DMS 273 treated with DMSO at 0.1 percent for 48 hours (cell line): ENCODE results near the gene LCN10.

Source experiments
- DNase-seq: peaks from one replicate; lab custom pipeline; 2025; lab: John Stamatoyannopoulos, UW

Gene LCN10

DNA sequence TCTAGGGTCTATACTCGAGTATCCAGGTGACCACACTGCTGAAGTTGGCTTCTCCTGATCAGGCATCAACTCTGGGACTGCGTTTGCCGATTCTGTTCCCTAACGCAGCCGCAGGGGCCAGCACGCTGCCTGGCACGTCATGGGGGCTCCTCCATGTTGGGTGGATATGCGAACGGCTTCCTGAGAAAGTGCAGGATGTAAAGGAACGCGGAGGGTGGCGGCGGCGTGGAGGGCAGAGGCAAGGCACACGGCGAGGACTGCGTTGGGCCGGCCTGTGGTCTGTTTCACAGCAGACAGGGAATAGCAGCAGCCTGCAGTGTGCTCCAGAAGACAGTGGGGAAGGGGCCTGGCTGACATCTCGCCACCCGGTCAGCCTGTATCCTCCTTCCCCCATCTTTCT lies 3.8 kb downstream of the LCN10 start:
- DNase-seq = no peak

DNA sequence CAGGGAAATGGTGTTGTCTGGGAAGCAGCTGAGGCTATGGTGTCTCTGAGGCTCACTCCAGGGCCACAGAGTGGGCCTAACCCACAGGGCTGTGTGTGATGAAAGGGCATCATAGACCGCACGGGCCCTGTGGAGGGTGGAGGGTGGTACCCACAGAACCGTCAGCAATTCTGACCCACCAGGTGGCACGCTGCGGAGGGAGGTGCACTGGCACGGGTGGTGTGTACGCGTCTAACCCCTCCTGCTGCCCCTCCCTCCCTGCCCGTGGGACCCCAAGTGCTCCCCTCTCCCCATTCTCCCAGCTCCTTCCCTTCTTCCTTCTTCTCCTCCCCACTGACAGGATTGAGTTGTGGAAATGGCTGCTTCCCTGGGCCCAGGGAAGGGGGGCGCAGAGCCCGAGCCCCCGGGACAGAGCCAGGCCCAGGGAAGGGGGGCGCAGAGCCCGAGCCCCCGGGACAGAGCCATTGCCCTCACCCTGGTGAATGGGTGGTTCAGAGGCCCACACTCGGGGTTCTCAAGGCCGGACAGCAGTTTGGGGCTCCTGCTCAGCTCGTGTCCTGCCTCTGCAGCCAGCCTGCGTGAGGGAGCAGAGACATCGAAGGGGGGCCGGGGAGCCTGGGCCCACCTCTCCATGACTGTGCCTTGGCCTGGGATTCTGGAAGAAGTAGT lies 6.8 kb downstream of the LCN10 start:
- DNase-seq = no peak

DNA sequence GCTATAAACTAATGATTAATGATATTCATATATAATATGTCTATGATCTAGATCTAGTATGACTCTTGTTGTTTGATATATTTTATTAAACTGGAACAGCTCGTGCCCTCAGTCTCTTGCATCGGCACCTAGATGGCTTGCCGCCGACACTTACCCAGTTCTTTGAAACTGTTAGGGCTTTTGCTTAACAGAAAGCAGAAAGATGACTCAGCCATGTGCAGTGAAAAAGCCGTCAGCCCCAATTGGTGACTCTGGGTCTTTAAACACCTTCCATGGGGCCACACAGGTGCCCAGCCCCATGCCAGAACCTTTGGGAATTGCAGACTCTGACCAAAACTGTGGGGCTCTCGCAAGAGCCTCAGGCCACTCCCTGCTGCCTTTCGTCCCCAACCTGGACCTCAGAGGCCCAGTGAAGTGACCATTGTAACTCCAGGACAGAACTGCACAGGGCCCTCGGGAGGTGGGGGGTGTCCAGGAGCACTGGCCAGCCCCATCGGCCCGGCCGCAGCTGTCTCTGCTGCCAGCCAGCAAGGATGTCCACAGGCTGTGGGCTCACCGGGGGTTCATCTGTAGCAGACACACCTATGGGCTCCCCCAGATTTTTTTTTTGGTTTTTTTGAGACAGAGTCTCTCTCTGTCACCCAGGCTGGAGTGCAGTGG lies 7.8 kb downstream of the LCN10 start:
- no peak for DNase-seq

DNA sequence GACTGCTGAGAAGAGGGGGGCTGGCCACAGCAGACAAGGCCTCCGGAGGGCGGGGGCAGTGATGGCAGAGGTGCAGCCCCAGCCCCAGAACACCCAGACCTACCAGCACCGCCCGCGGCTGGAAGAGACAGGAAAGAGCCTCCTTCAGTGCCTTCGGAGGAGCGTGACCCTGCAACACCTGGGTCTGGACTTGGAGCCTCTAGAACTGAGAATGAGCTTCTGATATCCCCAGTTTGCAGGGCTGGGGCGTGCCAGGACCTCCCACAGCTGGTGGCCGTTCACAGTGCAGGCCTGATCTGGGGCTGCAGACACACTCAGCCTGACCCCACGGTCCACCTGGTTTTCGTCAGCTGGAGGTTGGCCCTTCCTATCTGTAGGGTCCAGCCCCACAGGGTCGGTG lies 9.1 kb downstream of the LCN10 start:
- no peak for DNase-seq

DNA sequence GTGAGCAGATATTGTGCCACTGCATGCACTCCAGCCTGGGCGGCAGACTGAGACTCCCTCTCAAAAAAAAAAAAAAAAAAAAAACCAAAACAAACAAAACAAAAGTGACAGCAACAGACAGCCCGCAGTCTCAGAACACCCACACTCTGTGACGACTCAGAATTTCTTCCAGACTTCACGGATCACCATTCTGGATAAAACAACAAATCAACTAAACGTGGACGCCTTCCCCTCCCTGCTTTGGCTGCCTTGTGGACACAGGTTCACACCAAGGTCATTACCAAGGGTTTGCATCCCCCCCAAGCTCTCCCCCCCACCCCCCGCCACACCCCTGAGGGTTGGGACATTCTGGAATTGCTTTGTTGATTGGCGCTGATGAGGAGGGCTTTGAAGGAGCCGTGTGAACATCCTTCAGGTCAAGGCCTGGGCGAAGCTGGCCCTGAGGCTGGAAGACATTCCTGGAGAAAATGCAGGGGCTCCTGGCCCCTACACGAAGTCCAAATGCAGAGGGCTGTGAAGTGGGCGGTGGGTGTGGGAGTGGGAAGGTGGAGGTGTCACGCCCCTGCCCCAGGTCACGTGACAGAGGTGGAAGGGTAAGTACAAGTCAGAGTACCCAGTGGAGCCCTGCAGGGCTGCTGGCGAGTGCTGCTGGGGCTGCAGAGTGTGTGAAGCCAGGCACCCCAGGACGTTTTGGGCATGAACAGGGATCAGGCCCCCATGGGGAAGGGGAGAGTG lies 10.1 kb downstream of the LCN10 start:
- DNase-seq = no peak

DNA sequence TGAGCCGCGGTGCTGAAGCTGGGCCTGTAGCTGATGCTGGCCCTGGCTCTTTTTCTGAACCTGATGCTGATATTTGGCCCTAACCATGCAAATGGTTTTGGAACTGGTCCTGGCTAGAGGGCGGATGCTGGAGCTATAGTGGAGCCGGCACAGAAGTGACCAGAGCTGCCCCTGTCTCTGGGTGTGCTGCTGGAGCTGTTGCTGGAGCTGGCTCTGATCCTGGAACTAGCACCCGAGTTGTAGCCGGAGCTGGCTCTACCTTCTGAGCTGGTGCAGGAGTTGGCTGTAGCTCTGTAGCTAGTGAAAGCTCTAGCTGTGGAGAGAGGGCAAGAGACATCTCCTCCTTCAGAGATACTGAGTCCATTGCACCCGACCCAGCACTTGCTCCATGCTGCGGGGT lies 12.8 kb downstream of the LCN10 start:
- no peak for DNase-seq

DNA sequence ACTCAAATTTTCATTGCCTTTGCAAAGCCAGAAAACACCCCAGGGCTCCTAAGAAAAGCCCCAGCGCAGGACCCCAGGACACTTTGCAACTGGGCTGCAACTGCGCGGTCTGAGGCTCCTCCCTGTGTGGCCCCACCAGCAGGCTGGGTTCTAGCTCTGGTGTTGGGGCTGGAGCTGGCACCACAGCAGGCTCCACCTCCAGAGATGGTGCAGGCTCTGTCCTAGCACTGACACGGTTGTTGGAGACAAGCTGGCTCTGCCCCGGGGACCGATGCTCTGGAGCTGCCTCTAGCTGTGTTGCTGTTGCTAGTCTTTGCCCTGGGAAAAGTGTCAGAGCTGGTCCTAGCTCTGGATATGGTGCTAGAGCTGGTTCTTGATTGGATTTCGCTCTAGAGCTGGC lies 13.6 kb downstream of the LCN10 start:
- no peak for DNase-seq

DNA sequence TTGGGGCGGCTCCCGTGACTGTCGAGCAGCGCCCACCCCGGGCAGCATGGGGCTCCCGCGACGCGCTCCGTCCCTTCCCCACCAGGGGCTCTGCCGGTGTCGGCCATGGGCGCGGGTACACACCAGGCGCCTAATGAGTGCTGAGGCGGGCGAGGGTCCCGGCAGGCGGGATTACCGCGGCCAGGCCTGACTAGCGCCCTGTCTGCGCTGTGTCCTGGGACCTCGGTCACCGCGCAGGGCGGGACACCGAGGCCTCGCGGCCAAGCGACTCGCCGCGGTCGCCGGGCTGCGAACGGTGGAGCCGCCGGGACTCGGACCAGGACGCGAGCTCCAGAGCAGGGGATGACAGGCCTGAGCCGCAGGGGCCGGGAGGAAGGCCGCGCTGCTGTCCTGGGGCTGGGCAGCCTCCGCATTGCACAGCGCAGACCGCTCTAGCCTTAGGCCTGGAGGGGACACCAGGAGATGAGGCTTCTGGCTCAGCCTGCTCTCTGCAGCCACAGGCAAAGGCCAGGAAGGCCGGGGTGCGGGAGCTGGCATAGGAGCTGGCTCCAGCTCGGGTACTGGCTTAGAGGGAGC lies 14.1 kb downstream of the LCN10 start:
- no peak for DNase-seq

DNA sequence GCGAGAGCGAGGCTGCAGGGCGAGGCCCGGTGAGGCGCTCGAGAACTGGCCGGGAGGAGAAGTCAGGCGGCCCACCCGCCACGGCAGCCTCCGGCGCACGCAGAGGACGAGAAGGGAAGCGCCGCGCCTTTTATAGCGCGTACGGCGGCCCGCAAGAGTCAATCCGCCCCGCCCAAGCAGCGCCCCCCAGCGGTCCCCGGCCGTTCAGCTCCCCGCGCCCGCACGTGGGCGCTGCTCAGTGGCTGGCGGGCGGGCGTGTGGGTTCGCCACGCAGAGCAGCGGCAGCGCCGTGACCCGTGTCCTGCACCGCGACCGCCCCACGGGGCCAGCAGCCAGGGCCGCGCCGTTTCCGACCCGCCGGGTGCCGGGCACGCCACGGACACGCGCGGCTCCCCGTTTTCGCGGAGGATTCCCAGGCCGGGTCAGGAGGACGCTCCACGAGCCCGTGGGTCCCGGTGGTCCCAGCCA lies 14.6 kb downstream of the LCN10 start:
- peak; percentile 31 for DNase-seq

DNA sequence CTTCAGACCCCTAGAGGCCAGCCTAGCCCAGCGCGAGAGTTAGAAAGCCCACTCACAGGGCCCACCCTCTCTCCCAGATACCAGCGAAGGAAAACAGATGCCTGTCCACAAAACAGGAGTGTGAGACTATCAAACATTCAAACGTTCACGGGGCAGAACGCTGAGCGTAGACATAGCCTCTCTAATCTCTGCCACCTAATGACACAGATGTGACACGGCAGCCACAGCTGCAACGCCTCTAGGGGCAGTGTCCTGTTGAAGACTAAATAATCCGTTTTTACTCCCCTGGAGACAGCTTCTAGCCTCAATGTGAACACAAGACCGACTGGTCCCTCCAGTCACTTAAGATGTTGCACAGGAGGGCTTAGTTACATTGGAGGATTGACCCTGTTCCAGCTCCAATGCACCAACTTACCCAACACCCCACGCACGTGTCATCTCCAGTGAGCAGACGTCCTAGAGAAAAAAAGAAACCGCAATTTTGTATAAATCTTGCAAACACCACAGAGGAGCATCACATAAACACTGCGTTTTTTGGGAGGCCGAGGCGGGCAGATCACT lies 16.0 kb downstream of the LCN10 start:
- no peak for DNase-seq

DNA sequence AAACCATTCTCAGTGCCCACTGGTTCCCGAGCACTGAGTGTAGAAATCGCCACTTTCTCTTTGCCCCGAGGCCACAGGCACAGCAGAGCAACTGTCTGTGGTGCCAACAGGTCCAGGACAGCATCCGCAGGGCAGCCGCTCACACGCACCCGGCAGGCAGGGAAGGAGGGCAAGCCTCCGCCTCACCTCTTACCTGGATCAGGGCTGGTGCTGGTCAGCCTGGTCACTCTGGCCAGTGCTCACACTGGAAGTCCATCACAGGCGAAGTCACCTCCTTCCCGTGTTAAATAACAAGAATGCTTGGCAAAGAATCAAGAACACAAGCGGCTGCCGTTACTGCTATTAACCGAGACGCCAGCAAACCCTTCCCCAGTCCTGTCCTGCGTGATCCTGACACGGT lies 16.6 kb downstream of the LCN10 start:
- DNase-seq = no peak

DNA sequence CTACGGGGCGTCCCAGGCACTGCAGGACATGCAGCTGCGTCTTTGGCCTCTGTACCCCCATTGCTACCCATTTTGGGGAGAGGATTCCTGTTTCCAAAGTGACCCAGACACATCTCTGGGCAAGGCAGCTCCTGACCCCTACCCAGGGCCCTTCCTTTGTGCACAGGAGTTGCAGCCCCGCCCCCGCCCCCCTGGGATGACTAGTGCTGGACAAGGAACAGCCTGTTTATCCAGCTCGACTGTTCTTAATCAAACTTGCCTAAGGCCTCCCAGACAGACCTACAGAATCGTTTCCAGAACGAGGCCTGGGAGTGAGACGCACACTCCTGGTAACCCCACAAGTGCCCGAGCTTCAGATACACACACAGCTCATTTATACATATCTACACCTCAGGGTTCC lies 17.1 kb downstream of the LCN10 start:
- no peak for DNase-seq

DNA sequence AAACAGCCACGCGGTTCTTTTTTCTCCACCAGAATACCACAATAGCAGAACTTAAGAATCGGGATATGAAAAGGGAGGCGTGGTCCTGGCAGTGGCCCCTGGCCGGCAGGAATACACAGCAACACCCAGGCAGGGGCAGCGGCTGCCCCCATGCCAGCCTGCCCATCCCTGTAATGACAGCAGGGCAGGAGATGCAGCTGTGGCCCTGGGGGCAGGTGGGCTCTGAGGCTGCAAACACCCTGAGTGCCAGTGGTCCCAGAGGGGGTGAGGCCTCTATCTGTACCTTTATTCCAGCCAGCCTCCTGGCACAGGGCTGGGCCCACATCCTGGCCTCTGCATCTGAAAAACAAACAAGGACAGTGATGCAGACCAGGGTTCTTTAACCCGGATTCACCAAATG lies 18.0 kb downstream of the LCN10 start:
- DNase-seq = no peak

DNA sequence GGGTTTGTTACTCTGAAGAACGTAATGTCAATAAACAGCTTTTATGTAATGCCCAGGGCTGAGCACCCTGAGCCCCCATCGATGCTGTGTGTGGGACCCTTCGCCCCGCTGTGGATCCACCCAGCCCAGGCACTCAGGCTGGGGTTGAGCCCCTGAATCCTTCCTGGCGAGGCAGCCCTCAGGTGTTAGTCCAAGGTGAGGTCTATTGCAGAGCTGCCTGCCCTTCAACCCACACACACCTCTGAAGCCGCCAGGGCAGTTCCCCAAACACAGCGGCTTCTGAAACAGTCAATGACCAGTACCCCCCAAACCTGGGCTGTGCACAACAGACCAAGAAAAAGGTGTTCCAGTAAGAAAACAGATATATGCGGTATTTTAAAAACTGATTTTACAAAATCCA lies 18.8 kb downstream of the LCN10 start:
- no peak for DNase-seq

DNA sequence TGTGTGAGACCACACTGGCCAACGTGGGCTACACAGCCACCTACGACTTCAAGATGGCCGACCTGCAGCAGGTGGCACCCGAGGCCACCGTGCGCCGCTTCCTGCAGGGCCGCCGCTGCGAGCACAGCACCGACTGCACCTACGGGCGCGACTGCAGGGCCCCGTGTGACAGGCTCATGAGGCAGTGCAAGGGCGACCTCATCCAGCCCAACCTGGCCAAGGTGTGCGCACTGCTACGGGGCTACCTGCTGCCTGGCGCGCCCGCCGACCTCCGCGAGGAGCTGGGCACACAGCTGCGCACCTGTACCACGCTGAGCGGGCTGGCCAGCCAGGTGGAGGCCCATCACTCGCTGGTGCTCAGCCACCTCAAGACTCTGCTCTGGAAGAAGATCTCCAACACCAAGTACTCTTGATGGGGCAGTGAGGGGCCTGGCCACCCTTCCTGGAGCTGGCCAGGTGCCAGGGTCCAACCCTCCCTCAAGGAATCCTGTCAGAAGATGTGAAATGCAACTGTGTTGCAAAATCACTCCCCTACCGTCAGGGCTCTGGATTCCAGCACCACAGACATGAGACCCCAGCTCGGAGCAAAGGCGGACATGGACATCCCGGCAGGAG lies 19.3 kb downstream of the LCN10 start:
- no peak for DNase-seq

DNA sequence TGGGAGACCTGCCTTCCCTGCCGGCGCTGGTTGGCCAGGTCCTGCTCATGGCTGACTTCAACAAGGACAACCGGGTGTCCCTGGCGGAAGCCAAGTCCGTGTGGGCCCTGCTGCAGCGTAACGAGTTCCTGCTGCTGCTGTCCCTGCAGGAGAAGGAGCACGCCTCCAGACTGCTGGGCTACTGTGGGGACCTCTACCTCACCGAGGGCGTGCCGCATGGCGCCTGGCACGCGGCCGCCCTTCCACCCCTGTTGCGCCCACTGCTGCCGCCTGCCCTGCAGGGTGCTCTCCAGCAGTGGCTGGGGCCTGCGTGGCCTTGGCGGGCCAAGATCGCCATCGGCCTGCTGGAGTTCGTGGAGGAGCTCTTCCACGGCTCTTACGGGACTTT lies 19.8 kb downstream of the LCN10 start:
- DNase-seq = no peak

DNA sequence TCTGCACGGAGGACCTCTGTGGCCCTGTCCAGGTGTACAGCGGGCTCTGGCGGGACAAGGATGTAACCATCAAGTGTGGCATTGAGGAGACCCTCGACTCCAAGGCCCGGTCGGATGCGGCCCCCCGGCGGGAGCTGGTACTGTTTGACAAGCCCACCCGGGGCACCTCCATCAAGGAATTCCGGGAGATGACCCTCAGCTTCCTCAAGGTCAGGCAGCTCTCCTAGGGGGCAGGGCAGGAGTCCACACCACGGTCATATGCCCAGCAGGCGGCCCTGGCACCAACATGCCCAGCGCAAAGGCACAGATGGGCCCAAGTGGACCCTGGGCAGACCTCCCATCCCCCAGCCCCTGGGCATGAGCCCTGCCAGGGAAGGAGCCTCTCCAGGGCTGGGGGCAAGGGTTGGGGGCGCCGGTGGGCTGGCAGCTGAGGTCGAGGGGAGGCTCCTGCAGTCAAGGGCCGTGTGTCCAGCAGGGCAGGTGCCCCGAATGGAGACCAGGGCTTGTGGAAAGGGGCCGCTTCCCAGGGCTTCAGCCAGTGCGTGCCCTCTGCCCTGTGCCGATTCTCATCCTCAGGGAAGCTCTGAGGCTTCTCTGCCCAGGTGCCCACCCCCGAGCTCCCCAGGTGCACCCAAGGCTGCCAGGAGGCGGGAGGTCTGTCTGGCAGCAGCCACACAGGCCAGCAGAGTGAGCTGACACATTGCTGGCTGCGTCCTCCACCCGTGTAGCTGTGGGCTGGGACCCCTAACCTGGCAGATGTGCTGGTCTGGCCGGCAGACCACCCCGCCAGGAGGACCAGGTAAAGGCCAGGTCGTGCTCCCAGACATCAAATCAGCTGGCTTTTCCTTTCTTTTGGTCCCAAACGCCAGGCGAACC lies 20.4 kb downstream of the LCN10 start:
- no peak for DNase-seq

DNA sequence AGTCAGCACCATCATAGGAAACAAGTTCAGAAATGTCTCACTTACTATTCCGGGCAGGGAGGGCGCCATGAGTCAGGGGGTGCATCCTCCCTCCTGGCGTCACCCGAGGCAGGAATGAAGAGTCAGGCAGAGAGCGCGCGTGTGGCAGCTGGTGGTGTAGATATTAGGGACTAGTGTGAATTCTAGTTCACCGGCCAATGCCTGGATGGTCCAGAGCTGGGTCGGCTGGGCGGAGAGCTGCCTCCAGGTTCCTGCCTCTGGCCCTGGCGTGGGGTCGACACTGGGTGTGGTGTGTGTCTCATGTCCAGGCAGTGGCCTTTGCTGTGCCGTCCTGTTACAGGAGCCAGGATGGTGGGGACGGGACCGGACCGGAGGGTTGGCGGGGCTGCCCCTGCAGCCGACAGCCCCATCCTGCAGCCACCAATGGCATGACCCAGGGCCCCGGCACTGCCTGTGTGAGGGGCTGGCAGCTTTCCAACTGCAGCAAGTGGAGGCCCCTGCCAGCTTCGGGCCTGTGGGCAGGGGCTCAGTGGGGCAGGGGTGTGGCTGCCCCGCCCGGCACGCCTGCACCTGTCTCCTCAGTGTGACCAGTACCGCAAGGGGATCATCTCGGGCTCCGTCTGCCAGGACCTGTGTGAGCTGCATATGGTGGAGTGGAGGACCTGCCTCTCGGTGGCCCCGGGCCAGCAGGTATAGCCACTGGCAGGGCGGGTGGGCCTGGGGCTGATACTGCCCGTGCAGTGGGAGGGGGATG lies 21.2 kb downstream of the LCN10 start:
- no peak for DNase-seq

DNA sequence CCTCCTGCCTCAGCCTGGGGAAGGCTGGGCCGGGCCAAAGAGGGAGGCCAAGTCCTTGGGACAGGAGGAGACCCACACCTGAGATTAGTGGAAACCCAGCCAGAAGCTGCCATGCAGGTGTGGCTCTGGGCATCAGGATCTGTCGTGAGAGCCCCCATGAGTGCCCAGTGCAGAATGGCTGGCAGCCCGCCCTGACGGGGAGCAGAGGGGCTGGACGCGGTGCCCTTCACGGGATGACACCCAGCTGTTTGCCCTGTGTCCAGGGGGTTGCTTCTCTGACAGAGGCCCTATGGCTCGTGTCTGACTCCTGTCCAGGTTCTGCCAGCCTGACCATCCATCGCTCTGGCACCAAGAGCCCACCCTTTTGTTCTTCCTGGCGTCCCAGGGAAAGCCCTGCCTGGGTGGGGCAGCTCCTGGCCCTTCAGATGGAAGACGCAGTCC lies 21.8 kb downstream of the LCN10 start:
- DNase-seq = no peak

DNA sequence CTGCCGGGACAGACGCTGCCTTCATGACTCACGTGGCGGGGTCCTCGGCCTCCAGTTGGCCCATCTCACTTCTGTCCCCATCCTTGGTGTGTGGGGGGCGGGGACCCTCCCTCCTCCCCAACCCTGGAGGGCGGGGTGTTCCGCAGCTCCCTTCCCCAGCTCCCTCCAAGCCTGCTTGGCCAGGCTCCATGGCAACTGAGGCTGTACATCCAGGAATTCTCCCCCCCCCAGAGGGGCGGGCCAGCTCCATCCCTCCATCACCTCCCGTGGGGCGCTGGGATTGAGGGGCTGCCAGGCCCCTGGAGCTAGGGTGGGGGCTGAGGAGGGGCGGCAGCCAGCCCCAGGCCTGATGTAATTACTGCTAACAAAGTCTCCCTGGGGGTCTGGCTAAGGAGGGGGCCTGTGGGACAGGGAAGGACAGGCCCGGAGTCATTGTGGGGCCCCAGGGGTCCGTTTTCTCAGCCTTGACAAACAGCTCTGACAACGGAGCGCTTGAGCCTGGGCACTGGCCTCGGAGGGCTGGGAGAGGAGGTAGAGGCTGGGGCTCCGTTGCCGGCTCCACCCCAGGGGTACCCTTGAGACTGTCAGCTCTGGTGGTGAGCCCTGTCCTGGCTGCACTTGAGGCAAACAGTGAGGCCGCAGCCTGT lies 22.4 kb downstream of the LCN10 start:
- DNase-seq = no peak
